Superior temporal gyrus (tissue), 1 donor: ENCODE measurements around the gene ROR2.

Experiments
- DNase-seq: peaks from one replicate; pipeline ENCODE4 v3.0.0-alpha.2; 2016; ENCODE audit errors: extremely low spot score

The ROR2 gene

GRCh38 chr9:91718071-91718470, 232.0 kb downstream of the ROR2 start:
- no peak for DNase-seq

GRCh38 chr9:91716815-91717214, 233.2 kb downstream of the ROR2 start:
- DNase-seq = no peak

DNA sequence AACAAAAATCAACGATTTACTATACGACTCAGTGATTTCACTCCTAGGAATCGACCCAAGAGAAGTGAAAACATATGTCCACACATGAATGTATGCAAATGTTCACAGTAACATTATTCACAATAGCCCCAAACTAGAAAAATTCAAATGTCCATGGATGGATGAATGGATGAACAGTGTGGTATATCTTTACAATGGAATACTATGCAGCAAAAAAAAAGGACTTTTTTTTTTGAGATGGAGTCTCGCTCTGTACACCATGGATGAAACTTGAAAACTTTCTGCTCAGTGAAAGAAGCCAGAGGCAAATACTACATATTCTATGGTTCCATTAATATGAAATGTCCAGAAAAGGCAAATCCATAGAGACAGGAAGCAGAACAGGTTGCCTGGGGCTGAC, 233.8 kb downstream of the ROR2 start:
- no peak for DNase-seq

GRCh38 chr9:91714874-91715615, 235.0 kb downstream of the ROR2 start:
- DNase-seq = no peak

- DNase-seq = no peak
Observed at GRCh38 chr9:91714020-91714806, 235.8 kb downstream of the ROR2 start.

GRCh38 chr9:91712811-91713210, 237.2 kb downstream of the ROR2 start:
- no peak for DNase-seq

GRCh38 chr9:91711755-91712601, 238.1 kb downstream of the ROR2 start:
- peak; percentile 30 for DNase-seq

DNA sequence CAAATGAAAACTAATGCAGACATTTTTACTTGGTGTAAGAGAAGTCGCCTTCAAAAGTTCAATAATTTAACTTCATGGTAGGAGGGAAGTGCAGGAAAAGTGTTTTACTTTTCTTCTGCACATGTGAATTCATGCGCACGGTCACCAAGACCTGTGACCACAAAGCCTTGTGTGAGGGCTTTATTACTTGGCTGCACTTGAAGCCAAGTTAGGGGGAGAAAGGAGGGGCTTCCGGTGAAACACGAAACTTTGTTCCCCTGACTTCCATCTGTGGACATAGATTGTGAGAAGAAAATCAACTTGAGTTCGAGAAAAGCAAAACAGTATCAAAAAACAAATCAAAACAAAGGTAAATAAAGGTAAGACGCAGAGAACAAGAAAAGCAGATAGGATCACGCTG, 239.9 kb downstream of the ROR2 start:
- no peak for DNase-seq

GRCh38 chr9:91705386-91705785, 244.6 kb downstream of the ROR2 start:
- no peak for DNase-seq

DNA sequence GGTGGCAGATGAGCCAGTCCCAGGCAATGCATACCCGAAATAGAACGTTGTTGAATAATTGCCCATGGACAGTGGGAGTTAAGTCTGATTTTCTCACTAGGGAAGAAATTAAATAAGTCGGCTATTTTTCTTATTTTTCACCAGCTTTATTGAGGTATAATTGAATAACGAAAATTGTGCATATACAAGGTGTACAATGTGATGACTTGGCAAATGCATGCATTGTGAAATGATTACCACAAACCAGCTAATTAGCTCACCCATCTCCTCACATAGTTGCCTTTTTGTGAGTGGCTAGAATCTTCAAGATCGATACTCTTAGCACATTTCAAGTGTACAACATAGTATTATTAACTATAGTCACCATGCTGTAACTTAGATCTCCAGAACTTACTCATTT, 249.6 kb downstream of the ROR2 start:
- no peak for DNase-seq

DNA sequence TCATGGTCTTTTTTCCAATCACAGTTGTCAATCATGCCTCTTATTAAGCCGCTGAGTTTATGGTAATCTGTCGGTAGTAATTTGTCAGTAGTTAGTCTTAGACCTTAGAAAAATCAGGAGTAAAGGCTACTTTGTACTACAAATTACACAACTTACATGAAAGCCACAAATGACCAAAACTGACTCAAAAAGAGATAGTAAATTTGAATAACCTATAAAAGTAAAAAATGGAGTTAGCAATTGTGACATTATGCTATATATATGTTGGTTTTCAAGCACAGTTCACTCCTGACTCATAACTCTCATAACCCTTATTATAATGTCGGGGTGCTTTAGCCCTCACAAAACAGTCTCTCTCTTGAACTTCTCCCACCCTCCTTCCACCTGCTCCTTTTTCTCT, 251.8 kb downstream of the ROR2 start:
- DNase-seq = no peak

DNA sequence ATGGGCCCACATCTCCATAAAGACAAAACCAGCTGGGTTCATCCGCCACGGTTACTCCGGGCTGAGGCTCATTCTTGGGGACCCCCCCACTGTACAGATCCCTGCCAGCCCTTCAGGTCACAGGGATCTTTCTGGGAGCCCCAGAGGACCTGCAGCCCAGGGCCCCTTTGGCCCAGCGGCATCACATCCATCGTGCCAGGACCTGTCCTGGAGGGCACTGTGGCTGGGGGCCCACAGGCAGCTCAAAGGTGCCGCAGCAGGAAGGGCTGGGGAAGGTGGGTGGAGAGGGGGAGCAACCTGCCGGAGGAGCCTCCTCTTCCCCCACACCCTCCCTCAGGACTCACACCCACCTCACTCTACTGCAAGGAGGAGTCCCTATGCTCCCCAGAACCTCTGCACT, 252.8 kb downstream of the ROR2 start:
- DNase-seq = no peak

DNA sequence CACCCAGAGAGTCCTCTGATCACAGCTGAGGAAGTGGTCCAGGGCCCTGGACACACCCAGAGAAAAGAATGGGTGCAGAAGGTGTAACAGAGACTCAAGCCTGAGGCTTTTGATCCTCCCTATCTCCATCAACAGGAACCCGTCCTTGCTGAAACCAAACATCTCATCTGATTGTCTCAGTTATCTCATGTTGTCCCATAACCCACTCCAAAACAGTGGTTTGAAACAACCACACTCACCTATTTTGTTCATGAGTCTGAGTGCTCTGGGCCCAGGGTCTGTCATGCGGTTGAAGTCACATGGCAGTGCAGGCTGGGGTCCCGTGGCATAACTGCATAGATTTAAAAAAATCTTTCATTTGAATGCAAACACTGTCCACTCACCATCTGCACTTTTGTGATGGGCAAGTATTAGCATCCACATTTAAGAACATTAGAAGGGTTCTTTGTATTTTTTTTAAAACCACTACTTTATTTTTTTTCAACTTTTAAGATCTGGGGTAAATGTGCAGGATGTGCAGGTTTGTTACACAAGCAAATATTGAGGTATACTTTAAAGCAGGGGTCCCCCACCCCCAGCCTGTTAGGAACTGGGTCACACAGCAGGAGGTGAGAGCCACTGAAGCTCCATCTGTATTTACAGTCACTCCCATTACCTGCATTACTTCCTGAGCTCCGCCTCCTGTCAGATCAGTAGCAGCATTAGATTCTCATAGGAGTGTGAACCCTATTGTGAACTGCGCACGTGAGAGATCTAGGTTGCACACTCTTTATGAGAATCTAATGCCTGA, 255.8 kb downstream of the ROR2 start:
- no peak for DNase-seq

- no peak for DNase-seq
Observed at GRCh38 chr9:91693226-91693625, 256.8 kb downstream of the ROR2 start.

DNA sequence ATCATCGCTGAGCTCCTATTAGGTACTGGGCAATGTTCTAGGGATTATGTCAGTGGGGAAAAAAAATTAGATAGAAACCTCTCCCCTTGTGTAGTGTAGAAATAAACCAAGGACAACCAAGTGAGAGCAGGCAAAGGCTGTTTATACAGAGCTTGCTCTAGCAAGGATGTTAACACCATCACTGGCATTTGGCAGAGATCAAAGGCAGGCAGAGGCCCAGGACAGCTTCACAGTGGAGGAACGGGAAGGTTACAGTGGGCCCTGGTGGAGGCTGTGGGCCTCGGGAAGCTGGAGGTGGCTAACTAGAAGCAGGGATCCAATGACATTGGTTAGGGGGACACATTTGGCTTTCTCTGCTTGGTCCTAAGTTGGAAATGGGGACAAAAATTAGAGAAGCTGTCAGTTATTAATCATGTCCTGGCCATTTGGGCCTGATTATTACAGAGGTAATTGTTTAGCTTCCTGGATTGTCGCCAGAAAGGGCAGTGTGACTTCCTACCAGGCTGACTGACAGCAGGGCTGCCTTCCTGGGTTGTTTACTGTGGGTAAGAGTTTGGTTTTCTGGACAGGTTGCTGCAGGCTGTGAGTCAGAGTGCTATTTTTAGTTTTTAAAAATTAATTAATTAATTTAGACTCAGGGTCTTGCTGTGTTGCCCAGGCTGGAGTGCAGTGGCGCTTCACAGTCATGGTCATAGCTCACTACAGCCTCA, 259.3 kb downstream of the ROR2 start:
- no peak for DNase-seq

DNA sequence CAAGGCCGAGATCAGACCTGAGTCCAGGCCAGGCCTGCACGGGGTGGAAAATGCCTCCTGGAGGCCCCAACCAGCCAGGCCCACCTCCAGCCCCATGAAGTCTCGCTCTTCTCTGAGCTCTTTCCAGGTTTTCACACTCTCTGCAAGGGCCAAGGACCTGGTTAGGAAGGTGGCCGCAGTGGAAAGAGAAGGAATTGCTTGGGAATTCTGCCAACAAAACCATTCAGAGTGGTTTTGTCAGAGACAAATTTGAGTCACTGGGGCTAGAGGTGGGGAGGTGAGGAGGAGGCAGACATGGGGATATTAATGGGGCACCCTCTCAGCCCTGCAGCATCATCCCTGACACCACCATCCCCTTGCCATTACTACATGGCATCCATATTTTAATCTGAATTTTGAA, 261.0 kb downstream of the ROR2 start:
- no peak for DNase-seq

DNA sequence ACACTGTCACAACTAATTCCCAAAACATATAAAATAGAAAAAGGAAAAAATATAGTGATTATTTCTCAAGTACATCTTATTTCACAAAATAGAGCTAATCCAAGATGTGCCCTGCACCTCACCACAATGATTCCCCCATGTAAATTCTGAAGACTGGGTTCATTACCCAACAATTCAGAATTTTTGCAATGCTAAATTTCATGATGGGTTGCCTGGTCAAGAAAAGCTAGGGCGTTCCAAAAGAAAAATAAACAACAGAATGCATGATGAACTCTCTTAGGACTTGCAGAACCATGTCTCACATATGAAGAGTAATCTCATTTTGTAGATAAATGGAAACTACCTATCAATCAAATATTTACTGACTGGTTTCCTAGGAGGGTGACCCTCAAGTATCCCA, 266.8 kb downstream of the ROR2 start:
- no peak for DNase-seq

- DNase-seq = no peak
Observed at GRCh38 chr9:91682806-91683205, 267.2 kb downstream of the ROR2 start.

DNA sequence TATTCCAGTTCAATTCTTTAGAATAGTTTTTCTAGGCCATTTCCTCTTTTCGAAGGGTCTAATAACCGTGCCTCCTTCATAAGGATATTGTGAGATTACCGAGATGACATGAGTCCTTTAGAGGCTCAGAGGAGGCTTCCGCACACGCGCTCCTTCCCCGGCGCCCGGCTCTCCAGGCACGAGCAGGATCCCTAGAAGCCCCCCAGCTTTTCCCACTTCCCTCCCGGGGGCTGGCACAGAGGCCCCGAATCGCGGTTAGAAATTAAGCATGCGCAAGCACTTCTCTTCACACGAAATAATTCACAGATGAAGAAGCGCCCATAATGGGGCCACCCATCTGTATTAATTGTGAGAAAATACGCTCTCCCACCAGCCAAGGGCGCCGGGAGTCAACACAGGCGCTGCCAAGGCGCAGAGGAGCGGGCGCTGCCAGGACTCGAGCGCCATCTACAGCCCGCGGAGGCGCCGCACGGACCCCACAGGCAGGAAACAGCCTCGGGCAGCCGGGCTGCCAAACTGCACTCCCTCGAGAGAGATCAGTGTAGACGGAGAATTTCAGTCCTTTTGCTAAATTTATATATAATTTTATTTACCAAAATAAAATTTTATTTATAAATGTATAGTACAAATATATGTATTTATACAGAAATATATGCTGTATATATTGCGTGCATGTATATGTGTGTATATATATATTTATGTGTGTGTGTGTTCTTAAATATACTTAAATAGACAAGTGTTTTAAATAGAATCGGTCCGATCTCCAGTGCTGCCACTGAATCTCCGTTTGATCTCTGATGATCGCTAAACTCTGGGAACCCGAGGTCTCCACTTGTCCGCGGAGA, 268.3 kb downstream of the ROR2 start:
- peak; percentile 81 for DNase-seq

DNA sequence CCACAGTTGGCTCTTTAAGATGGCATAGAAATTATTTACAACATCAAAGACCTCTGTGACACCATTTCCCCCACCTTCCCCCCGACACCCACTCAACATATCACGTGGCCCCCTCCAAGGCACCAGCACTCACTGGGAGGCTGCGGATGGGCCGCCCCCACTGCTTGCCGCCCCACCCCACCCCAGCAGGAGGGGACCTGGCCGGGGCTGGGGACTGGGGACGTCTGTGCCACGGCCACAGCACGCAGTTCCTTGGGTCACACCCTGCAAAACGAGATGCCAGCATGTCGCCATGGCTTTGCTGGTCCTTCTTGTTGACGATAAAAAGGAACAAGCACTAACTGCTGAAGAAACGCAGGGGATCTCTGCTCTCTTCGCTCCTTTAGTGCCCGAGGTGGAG, 269.0 kb downstream of the ROR2 start:
- no peak for DNase-seq
